PC-3 (cell line): ENCODE measurements around the gene KRTCAP2.
"Not testable (repeated sequence)": the region's sequence is repeated elsewhere in the genome, so short reads cannot be mapped to it uniquely, and the experiment has no call there.

ENCODE experiments used
- EZH2 ChIP-seq: fragments of 300-600 bp; sonication (generic); IDR thresholded peaks from one replicate; pipeline ENCODE4 v1.6.1; 2017; ENCODE audit warnings: antibody characterized with exemption, mild to moderate bottlenecking, low read length; ENCODE audit not compliant: unreplicated experiment
- TF ChIP-seq, protein P1 (sequence below): fragments of 300-600 bp; sonication (generic); conservative IDR thresholded peaks from 2 replicates; pipeline ENCODE4 v1.5.1; 2017; ENCODE audit warnings: antibody characterized with exemption, low read depth, mild to moderate bottlenecking, low read length

DNA sequence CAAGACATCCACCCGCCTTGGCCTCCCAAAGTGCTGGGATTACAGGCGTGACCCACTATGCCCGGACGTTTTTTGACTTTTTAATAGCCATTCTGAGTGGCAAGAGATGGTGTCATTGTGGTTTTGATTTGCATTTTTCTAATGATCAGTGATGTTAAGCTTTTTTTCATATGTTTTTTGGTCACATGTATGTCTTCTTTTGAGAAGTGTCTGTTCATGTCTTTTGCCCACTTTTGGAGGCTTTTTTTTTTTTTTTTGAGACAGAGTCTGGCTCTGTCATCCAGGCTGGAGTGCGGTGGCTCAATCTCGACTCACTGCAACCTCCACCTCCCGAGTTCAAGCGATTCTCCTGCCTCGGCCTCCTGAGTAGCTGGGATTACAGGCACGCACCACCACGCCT lies 8.5 kb downstream of the KRTCAP2 start:
- TF ChIP-seq, protein P1, sequence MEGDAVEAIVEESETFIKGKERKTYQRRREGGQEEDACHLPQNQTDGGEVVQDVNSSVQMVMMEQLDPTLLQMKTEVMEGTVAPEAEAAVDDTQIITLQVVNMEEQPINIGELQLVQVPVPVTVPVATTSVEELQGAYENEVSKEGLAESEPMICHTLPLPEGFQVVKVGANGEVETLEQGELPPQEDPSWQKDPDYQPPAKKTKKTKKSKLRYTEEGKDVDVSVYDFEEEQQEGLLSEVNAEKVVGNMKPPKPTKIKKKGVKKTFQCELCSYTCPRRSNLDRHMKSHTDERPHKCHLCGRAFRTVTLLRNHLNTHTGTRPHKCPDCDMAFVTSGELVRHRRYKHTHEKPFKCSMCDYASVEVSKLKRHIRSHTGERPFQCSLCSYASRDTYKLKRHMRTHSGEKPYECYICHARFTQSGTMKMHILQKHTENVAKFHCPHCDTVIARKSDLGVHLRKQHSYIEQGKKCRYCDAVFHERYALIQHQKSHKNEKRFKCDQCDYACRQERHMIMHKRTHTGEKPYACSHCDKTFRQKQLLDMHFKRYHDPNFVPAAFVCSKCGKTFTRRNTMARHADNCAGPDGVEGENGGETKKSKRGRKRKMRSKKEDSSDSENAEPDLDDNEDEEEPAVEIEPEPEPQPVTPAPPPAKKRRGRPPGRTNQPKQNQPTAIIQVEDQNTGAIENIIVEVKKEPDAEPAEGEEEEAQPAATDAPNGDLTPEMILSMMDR: not testable (repeated sequence)
- TF ChIP-seq EZH2: not testable (repeated sequence)
